NT2/D1 (cell line): ENCODE data around the gene SLC25A1.

ENCODE experiments used
- SUZ12 ChIP-seq: IDR thresholded peaks from 2 replicates; pipeline ENCODE4 v1.6.1; 2011; ENCODE audit not compliant: insufficient read length, insufficient read depth; ENCODE audit errors: extremely low read depth
- YY1 ChIP-seq: IDR thresholded peaks from 2 replicates; pipeline ENCODE4 v1.6.1; 2011; ENCODE audit not compliant: insufficient read length, insufficient read depth

- TF ChIP-seq YY1 (no peak), SUZ12 (no peak)
Observed at GRCh38 chr22:19133561-19133960, 45.0 kb downstream of the SLC25A1 start.
